IPS-18c (cell line): Measurements from ENCODE around the gene MPHOSPH9.

Experiments used
- H3K4me3 ChIP-seq: 2 replicates; pipeline ENCODE4 v1.7.0; 2013; ENCODE audit warnings: low read depth, mild to moderate bottlenecking, low read length, moderate library complexity; ENCODE audit not compliant: insufficient read depth
- H3K9me3 ChIP-seq: one replicate; pipeline ENCODE4 v1.6.1; 2013; ENCODE audit warnings: mild to moderate bottlenecking, low read length, moderate library complexity; ENCODE audit not compliant: control insufficient read depth, insufficient read depth

MPHOSPH9 gene

DNA sequence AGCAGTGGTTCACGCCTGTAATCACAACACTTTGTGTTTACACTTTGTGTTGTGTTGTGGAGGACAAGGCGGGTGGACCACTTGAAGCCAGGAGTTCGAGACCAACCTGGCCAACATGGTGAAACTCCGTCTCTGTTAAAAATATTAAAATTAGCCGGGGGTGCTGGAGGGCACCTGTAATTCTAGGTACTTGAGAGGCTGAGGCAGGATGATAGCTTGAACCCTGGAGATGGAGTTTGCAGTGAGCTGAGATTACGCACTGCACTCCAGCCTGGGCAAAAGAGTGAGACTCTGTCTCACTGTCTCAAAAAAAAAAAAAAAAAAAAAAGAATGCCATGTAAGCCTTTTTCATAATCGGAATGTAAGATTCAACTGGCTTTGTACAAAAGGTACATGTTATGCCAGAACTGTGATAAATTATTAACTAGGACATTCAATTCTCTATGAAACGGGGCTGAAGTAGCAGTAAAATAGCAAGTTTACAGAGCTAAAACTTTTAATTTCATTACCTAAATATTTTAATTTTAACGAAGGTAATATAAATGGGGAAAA is 68.2 kb downstream of the MPHOSPH9 start:
- H3K9me3 ChIP-seq: no peaks in the 10 kb centered on the region
- no peak overlapping the region for H3K4me3 ChIP-seq

GRCh38 chr12:123164222-123164621 is 68.7 kb downstream of the MPHOSPH9 start:
- no peak overlapping the region for H3K4me3 ChIP-seq

DNA sequence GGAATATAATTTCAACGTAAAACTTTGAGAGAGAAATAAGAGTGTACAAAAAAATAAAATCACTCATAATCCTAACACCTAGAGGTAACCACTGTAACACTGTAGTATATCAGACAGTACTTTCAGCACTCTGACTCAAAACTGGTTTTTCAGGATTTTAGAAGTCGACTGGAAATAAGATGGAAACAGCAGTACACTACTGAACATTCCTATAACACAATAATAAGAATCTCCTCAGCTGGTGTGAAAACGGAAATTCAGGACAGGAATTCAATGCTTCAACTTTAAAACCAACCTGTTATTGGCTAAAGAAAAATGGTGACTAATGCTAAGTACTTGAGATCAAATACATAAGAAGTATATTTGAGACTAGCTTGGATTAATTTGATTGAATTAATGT is 69.7 kb downstream of the MPHOSPH9 start:
- Histone ChIP-seq H3K4me3 (no peak overlapping the region), H3K9me3 (no peaks in the 10 kb centered on the region)

More at GRCh38 chr12:123164222-123164621, 68.7 kb downstream of the MPHOSPH9 start:
- H3K9me3 ChIP-seq: no peaks in the 10 kb centered on the region

DNA sequence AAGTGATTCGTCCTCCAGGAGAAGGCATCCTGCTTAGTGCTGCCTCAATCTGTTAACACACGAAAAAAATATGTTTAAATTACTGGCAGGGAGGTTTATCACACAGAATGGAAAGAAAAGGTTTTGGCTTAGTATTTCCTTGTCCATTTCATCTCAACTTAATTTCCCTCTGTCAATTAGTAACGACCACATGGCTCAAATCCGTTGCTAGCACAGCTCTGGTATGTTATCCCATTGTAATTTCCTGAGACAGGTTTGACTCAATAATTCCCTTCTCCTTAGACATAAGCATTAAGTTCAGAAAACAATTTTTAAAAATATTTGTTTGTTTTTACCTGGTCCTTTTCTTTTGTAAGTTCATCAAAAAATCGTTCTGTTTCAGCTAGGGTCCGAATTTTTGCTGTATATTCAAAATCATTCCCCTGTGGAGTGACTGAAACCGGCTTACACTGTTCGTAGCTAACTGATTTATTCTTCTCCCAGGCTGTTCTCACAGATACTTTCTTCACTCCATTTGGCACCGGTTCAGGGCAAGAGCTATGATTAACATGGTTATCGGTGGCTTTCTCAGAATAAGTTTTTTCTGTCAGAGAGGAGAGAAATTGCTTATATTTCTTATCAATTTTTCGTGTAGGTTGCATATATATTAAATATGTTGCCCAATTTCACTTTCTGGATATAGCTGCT is 72.0 kb downstream of the MPHOSPH9 start:
- Histone ChIP-seq H3K4me3 (no peak overlapping the region), H3K9me3 (no peaks in the 10 kb centered on the region)

DNA sequence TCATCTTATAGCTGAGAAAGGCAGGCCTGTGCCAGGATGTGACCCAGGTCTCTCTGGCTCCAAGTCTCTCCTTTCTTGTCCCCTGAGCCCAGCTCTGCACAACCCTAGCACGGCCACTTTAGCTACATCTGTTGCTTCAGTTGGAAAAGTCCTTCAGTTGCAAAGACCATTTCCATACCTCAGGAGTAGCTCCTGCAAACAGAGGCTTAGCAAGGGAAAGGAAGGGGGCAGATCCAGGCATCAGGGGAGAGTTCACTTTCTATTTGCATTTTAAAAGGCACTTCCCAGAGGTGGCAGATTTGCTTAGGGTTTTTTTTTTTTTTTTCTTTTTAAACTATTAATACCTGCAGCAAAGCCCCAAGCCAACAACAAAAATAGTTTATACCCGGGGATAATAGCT is 79.0 kb downstream of the MPHOSPH9 start:
- Histone ChIP-seq H3K4me3 (no peak overlapping the region), H3K9me3 (no peaks in the 10 kb centered on the region)

- Histone ChIP-seq H3K9me3 (no peaks in the 10 kb centered on the region), H3K4me3 (no peak overlapping the region)
These were observed 80.1 kb downstream of the MPHOSPH9 start for GRCh38 chr12:123152833-123153232.

- no peaks in the 10 kb centered on the region for H3K9me3 ChIP-seq
- peak overlapping the region; percentile 66 for H3K4me3 ChIP-seq
These were observed 81.2 kb downstream of the MPHOSPH9 start for GRCh38 chr12:123151457-123152454.

DNA sequence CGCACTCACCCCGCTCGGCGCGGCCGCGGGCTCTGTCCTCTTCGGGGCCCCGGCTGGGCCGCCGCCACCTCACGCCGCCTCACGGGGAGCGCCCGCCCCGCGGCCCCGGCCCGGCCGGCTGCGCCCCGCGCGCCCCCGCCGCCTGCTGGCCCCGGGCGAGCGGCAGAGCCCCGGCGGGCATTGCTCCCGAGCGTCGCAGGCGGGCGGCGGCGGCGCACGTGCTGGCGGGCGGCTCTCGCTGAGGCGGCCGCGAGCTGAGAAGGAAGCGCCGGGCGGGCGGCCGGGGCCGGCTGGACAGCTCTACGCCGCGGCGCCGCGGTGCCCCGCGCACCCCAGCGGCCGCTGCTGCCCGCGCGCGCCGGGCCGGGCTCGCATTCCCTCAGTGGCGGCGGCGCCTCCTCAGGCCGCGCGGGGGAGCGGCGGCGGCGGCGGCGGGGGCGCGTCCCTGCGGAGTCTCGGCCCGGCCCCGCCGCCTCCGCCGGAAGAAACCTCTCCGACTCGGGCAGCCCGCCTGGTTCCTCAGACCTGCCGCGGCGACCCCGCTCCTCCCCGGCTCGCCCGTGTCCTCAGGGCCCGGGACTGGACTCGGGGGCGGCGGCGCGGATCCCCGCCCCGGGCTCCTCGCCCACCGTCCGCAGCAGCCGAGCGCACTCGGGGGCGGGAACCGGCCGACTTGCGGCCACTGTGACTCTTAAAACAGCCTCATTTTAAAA is 82.0 kb downstream of the MPHOSPH9 start, which contains the start of gene PITPNM2:
PITPNM2 (minus strand) TSS at position 347 of the 713 bp plus-strand sequence. CDS start 116,500 bp downstream, outside the sequence.
- peak within 1 kb of the TSS; percentile 66 for H3K4me3 ChIP-seq
- no peaks in the 10 kb centered on the region for H3K9me3 ChIP-seq

DNA sequence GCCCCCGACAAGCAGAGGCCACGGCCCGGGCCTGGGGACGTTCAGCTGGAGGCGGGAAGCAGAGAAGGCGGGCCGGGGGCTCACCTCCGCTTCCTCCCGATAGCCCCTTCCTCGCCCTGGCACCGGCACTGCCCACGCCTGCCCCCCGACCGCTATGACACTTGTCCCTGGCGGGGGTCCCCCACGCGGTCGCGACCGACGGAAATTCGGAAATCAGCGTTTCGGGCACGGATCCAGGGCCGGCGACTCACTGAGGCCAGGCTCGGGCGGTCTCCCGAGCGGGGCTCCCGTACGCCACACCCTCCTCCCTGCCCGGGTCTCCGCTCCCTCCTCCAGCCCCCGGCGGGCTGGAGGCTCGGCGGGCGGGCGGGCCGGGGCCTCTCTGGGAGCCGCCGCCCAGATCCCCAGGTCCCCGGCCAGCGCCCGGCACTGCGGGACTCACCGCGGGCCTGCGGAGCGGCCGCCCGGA is 82.6 kb downstream of the MPHOSPH9 start:
- H3K4me3 ChIP-seq: peak overlapping the region; percentile 48
- H3K9me3 ChIP-seq: no peaks in the 10 kb centered on the region

- Histone ChIP-seq H3K4me3 (peak overlapping the region; percentile 48), H3K9me3 (no peaks in the 10 kb centered on the region)
These were observed 83.3 kb downstream of the MPHOSPH9 start for GRCh38 chr12:123149501-123150274.

- Histone ChIP-seq H3K4me3 (no peak overlapping the region), H3K9me3 (no peaks in the 10 kb centered on the region)
These were observed 83.9 kb downstream of the MPHOSPH9 start for GRCh38 chr12:123149088-123149487.

DNA sequence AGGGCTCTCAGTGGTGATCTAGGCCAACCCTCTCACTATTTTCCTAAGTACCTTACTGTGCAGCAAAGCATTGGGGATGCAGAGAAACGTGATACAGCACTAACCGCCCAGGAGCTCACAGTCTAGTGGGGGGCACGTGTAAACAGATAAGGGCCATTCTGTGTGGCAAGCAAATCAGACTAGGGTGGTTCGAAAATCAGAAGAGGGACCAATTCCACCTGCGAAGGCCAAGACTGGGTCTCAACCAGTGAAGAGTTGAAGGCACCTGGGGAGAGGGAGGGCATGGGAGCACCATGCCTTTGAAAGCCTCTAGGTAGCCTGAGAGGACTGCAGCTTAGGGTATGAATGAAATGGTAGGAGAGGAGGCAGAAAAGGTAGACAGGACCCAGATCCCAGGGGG is 84.3 kb downstream of the MPHOSPH9 start:
- H3K9me3 ChIP-seq: no peaks in the 10 kb centered on the region
- no peak overlapping the region for H3K4me3 ChIP-seq

DNA sequence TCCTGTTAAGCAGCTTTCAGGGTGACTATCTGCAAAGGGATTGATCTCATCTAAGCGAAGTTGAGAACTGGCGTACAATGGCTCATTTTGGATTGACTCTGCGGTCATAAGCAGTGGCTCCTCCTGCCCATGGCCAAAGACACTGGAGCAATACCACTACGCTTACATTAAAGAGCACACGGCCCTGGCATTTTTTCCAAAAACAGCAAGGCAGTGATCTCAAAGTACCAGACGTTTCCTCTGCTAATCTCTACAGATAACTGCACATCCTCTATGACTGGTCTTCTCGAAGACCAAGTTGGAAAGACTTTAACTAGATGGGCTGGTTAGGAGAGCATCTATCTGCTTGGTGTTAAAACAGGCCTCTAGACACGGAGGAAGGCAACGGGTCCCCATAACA is 84.7 kb downstream of the MPHOSPH9 start:
- Histone ChIP-seq H3K9me3 (no peaks in the 10 kb centered on the region), H3K4me3 (no peak overlapping the region)

GRCh38 chr12:123145211-123145610 is 87.7 kb downstream of the MPHOSPH9 start:
- Histone ChIP-seq H3K9me3 (no peaks in the 10 kb centered on the region), H3K4me3 (no peak overlapping the region)

DNA sequence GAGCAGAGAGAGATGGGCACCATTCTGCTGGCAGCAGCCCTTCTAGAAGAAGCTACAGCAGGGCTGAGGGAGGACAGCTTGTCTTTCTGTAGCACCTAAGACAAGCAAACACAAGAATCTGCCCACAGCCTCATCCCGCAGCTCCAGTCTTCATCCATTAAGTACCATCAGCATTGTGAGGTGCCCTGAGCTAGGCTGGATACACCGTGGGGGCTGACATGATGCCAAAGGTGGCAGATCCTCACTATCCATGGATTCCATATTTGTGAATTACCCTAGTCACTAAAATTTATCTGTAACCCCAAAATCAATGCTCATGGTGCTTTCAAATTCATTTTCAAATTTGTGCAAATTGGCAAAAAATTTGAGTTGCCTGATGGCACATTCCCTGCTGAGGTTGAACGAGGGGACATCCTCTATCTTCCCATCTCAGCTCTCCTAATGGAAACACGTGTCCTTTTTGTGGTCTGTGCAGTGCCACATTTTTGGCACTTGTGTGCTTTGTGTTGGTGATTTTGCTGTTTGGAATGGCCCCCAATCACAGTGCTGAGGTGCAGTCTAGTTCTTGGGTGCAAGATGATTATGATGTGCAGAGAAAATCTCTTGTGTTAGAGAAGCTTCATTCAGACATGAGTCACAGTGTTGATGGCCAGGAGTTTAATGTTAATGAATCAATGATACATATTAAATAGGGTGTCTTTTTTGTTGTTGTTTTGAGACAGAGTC is 89.0 kb downstream of the MPHOSPH9 start:
- H3K9me3 ChIP-seq: no peaks in the 10 kb centered on the region
- H3K4me3 ChIP-seq: no peak overlapping the region
